ENCODE results near the gene TMEM37.

Gene TMEM37

DNA sequence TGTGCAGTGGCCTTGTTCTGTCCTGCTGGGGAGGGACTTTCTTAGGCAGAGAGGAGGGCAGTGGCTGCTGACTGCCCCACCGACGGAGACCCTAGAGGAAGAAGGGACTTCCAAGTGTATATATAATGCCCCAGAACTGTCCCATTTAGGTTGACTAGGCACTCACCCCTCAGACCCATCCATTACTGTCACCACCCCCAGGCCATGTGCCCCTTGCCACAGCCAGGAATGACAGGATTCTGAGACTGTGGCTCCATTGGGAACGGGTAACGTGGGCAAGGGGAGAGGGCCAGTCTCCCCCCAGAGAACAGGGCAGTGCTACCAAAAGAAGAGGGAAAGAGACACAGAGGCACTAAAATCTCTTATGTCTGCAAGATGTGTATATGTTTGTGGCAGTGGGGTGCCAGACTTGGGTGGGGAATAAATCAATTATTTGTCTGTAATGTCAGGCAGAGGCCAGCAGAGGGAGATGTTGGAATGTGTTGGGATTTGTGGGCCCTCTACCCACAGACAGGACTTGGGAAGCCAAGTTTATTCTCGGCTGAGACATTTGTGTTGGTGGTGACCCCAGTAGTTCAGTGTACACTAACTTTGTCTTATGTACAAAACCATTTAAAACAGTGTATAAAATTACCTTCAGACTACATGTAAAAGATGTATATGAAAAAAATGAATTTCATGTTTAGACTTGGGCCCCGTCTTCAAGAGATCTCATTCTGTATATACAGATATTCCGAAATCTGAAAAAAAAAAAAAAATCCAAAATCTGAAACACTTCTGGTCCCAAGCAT, 24.0 kb upstream of the TMEM37 start:
- H2AFZ ChIP-seq (ENCODE audit: insufficient read depth, low read length, poor library complexity), result no peak overlapping the region
- H3K18ac ChIP-seq (ENCODE audit: low read length), result no peak overlapping the region
- no peak overlapping the region for H3K23ac ChIP-seq (ENCODE audit: low read length)
- no peaks in the 10 kb centered on the region for H3K79me1 ChIP-seq (ENCODE audit: low read length)
- no peaks in the 10 kb centered on the region for H3K27me3 ChIP-seq (ENCODE audit: insufficient read depth, low read length)
- H2BK120ac ChIP-seq (ENCODE audit: insufficient read depth, low read length, poor library complexity), result no peak overlapping the region
- peak overlapping the region; percentile 46 for H2BK12ac ChIP-seq (ENCODE audit: low read length)
- no peak overlapping the region for H4K91ac ChIP-seq (ENCODE audit: low read depth, low read length)
- no peak overlapping the region for H3K27ac ChIP-seq (ENCODE audit: low read depth, low read length)
- H3K4me2 ChIP-seq (ENCODE audit: low read length), result no peak overlapping the region
- H3K9me3 ChIP-seq (ENCODE audit: insufficient read depth, low read depth, low read length), result no peaks in the 10 kb centered on the region
- WGBS (ENCODE audit: extremely low coverage, insufficient coverage, insufficient read length), result no CpG with 5 or more reads among the region's 7 CpGs
- H2AK5ac ChIP-seq (ENCODE audit: low read length), result no peak overlapping the region
- H3K4ac ChIP-seq (ENCODE audit: low read depth, low read length), result no peak overlapping the region
- peak; percentile 18 to 72 for DNase-seq
- no peak overlapping the region for H4K8ac ChIP-seq (ENCODE audit: low read depth, low read length)
- H3K9ac ChIP-seq (ENCODE audit: low read length), result no peak overlapping the region
- H3K4me1 ChIP-seq (ENCODE audit: control insufficient read depth in 1 of 2, insufficient read depth in 2 of 2, low read length in 2 of 2), result peaks cover 0 to 4% of the 10 kb centered on the region in 2 experiments
- H4K12ac ChIP-seq (ENCODE audit: low read depth, low read length), result no peak overlapping the region
- no peaks in the 10 kb centered on the region for H3K79me2 ChIP-seq (ENCODE audit: control insufficient read depth, insufficient read depth, low read length, poor library complexity)
- no peak overlapping the region for H3K14ac ChIP-seq (ENCODE audit: low read length)
- H3K4me3 ChIP-seq (ENCODE audit: low read depth, low read length), result no peak overlapping the region
- no peak overlapping the region for H2BK5ac ChIP-seq (ENCODE audit: low read depth, low read length, poor library complexity)
- no peaks in the 10 kb centered on the region for H3K36me3 ChIP-seq (ENCODE audit: control insufficient read depth in 1 of 2, insufficient read depth in 2 of 2, low read length in 2 of 2)

DNA sequence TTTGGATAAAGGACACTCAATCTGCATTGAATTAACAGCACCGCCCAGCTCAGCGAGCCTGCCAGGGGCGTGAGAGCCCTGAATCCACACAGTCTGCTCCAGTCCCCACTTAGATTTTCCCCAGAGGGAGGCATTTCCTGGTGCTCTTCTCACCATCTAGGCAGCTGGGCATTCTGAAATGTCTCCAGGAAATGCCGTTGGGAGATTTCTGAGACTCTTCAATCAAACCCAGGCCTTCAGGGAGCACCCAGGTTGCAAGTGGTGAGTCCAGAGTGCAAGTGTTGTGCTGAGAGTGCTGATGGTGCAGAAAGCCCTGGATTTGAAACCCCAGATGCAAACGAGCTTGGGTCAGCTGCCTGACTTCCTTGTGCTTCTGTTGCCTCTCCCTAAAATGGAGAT, 23.4 kb upstream of the TMEM37 start:
- H3K79me1 ChIP-seq (ENCODE audit: low read length), result no peaks in the 10 kb centered on the region
- H3K4me2 ChIP-seq (ENCODE audit: low read length), result no peak overlapping the region
- H3K18ac ChIP-seq (ENCODE audit: low read length), result no peak overlapping the region
- no peak overlapping the region for H2BK12ac ChIP-seq (ENCODE audit: low read length)
- no peak overlapping the region for H2BK5ac ChIP-seq (ENCODE audit: low read depth, low read length, poor library complexity)
- no peaks in the 10 kb centered on the region for H3K79me2 ChIP-seq (ENCODE audit: control insufficient read depth, insufficient read depth, low read length, poor library complexity)
- DNase-seq, result no peak
- no peak overlapping the region for H3K4me3 ChIP-seq (ENCODE audit: low read depth, low read length)
- no peak overlapping the region for H3K23ac ChIP-seq (ENCODE audit: low read length)
- no CpG with 5 or more reads among the region's 5 CpGs for WGBS (ENCODE audit: extremely low coverage, insufficient coverage, insufficient read length)
- no peaks in the 10 kb centered on the region for H3K9me3 ChIP-seq (ENCODE audit: insufficient read depth, low read depth, low read length)
- H3K27ac ChIP-seq (ENCODE audit: low read depth, low read length), result no peak overlapping the region
- peaks cover 0 to under 1% of the 10 kb centered on the region in 2 experiments for H3K4me1 ChIP-seq (ENCODE audit: control insufficient read depth in 1 of 2, insufficient read depth in 2 of 2, low read length in 2 of 2)
- no peak overlapping the region for H4K8ac ChIP-seq (ENCODE audit: low read depth, low read length)
- H2BK120ac ChIP-seq (ENCODE audit: insufficient read depth, low read length, poor library complexity), result no peak overlapping the region
- no peak overlapping the region for H3K9ac ChIP-seq (ENCODE audit: low read length)
- H2AK5ac ChIP-seq (ENCODE audit: low read length), result no peak overlapping the region
- H4K12ac ChIP-seq (ENCODE audit: low read depth, low read length), result no peak overlapping the region
- no peaks in the 10 kb centered on the region for H3K27me3 ChIP-seq (ENCODE audit: insufficient read depth, low read length)
- H3K14ac ChIP-seq (ENCODE audit: low read length), result no peak overlapping the region
- no peak overlapping the region for H3K4ac ChIP-seq (ENCODE audit: low read depth, low read length)
- H4K91ac ChIP-seq (ENCODE audit: low read depth, low read length), result no peak overlapping the region
- no peaks in the 10 kb centered on the region for H3K36me3 ChIP-seq (ENCODE audit: control insufficient read depth in 1 of 2, insufficient read depth in 2 of 2, low read length in 2 of 2)
- no peak overlapping the region for H2AFZ ChIP-seq (ENCODE audit: insufficient read depth, low read length, poor library complexity)

DNA sequence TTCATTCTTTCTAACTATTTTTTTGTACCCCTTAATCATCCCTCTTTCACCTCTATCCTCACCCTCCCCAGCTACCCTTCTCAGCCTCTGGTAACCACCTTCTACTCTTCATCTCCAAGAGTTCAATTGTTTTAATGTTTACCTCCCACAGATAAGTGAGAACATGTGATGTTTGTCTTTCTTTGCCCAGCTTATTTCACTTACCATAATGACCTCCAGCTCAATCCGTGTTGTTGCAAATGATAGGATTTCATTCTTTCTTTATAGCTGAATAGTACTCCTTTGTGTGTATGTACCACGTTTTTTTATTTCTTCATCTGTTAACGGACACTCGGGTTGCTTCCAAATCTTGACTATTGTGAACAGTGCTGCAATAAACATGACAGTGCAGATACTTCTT, 22.1 kb upstream of the TMEM37 start:
- Histone ChIP-seq H3K9ac (ENCODE audit: low read length) (no peak overlapping the region), H4K91ac (ENCODE audit: low read depth, low read length) (no peak overlapping the region), H3K27me3 (ENCODE audit: insufficient read depth, low read length) (no peaks in the 10 kb centered on the region), H2AK5ac (ENCODE audit: low read length) (no peak overlapping the region), H3K4ac (ENCODE audit: low read depth, low read length) (no peak overlapping the region), H2BK5ac (ENCODE audit: low read depth, low read length, poor library complexity) (no peak overlapping the region), H2BK120ac (ENCODE audit: insufficient read depth, low read length, poor library complexity) (no peak overlapping the region), H3K27ac (ENCODE audit: low read depth, low read length) (no peak overlapping the region), H3K79me2 (ENCODE audit: control insufficient read depth, insufficient read depth, low read length, poor library complexity) (no peaks in the 10 kb centered on the region), H4K8ac (ENCODE audit: low read depth, low read length) (no peak overlapping the region), H3K9me3 (ENCODE audit: insufficient read depth, low read depth, low read length) (no peaks in the 10 kb centered on the region), H3K4me3 (ENCODE audit: low read depth, low read length) (no peak overlapping the region), H3K14ac (ENCODE audit: low read length) (no peak overlapping the region), H2AFZ (ENCODE audit: insufficient read depth, low read length, poor library complexity) (no peak overlapping the region), H3K4me1 (ENCODE audit: control insufficient read depth in 1 of 2, insufficient read depth in 2 of 2, low read length in 2 of 2) (no peaks in the 10 kb centered on the region), H4K12ac (ENCODE audit: low read depth, low read length) (no peak overlapping the region), H3K4me2 (ENCODE audit: low read length) (no peak overlapping the region), H3K18ac (ENCODE audit: low read length) (no peak overlapping the region), H3K79me1 (ENCODE audit: low read length) (no peaks in the 10 kb centered on the region), H3K36me3 (ENCODE audit: control insufficient read depth in 1 of 2, insufficient read depth in 2 of 2, low read length in 2 of 2) (no peaks in the 10 kb centered on the region), H2BK12ac (ENCODE audit: low read length) (no peak overlapping the region), H3K23ac (ENCODE audit: low read length) (no peak overlapping the region)
- no CpG with 5 or more reads among the region's 4 CpGs for WGBS (ENCODE audit: extremely low coverage, insufficient coverage, insufficient read length)
- DNase-seq, result no peak

DNA sequence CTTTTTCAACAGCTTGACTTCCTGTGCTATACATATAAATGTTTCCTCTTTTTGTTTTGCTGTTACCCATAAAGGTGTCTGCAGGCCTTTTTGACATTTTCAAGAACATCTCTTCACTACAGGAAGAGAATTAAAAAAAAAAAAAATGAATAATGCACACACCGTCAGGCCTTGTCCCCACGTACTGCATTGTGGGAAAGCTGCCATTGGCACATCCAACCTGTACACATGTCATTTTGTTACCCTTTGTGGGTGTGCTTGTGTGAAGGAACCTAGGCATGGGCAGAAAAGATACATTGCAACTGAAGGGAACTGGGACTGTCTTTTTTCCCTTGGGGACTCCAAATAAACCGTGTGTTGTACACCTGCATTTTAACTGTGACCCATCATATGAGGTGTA, 16.8 kb upstream of the TMEM37 start:
- no peak overlapping the region for H3K27ac ChIP-seq (ENCODE audit: low read depth, low read length)
- no peak overlapping the region for H3K9ac ChIP-seq (ENCODE audit: low read length)
- no peaks in the 10 kb centered on the region for H3K27me3 ChIP-seq (ENCODE audit: insufficient read depth, low read length)
- no peak overlapping the region for H3K14ac ChIP-seq (ENCODE audit: low read length)
- no peak overlapping the region for H2AK5ac ChIP-seq (ENCODE audit: low read length)
- H2BK5ac ChIP-seq (ENCODE audit: low read depth, low read length, poor library complexity), result no peak overlapping the region
- H4K12ac ChIP-seq (ENCODE audit: low read depth, low read length), result no peak overlapping the region
- H3K18ac ChIP-seq (ENCODE audit: low read length), result no peak overlapping the region
- H3K4ac ChIP-seq (ENCODE audit: low read depth, low read length), result no peak overlapping the region
- no peak for DNase-seq
- H3K4me3 ChIP-seq (ENCODE audit: low read depth, low read length), result no peak overlapping the region
- no peak overlapping the region for H3K4me2 ChIP-seq (ENCODE audit: low read length)
- H3K9me3 ChIP-seq (ENCODE audit: insufficient read depth, low read depth, low read length), result no peaks in the 10 kb centered on the region
- no peaks in the 10 kb centered on the region for H3K4me1 ChIP-seq (ENCODE audit: control insufficient read depth in 1 of 2, insufficient read depth in 2 of 2, low read length in 2 of 2)
- H3K23ac ChIP-seq (ENCODE audit: low read length), result no peak overlapping the region
- H2BK12ac ChIP-seq (ENCODE audit: low read length), result no peak overlapping the region
- no peak overlapping the region for H2BK120ac ChIP-seq (ENCODE audit: insufficient read depth, low read length, poor library complexity)
- no peak overlapping the region for H4K8ac ChIP-seq (ENCODE audit: low read depth, low read length)
- H3K79me2 ChIP-seq (ENCODE audit: control insufficient read depth, insufficient read depth, low read length, poor library complexity), result no peaks in the 10 kb centered on the region
- H4K91ac ChIP-seq (ENCODE audit: low read depth, low read length), result no peak overlapping the region
- H3K79me1 ChIP-seq (ENCODE audit: low read length), result no peaks in the 10 kb centered on the region
- no peaks in the 10 kb centered on the region for H3K36me3 ChIP-seq (ENCODE audit: control insufficient read depth in 1 of 2, insufficient read depth in 2 of 2, low read length in 2 of 2)
- WGBS (ENCODE audit: extremely low coverage, insufficient coverage, insufficient read length), result no CpG with 5 or more reads among the region's 3 CpGs
- no peak overlapping the region for H2AFZ ChIP-seq (ENCODE audit: insufficient read depth, low read length, poor library complexity)

Data from trophoblast cell (in vitro differentiated cells and primary cell).